Erythroblast (primary cell): Measurements from ENCODE around the gene NSUN7.

Experiments used
- GATA1 ChIP-seq: IDR thresholded peaks from 2 replicates; pipeline ENCODE4 v1.6.1; 2011; ENCODE audit warnings: low read depth, mild to moderate bottlenecking, control low read depth, low read length, moderate library complexity
- POLR2A ChIP-seq: IDR thresholded peaks from 2 replicates; pipeline ENCODE4 v1.6.1; 2011; ENCODE audit warnings: mild to moderate bottlenecking, low read length

DNA sequence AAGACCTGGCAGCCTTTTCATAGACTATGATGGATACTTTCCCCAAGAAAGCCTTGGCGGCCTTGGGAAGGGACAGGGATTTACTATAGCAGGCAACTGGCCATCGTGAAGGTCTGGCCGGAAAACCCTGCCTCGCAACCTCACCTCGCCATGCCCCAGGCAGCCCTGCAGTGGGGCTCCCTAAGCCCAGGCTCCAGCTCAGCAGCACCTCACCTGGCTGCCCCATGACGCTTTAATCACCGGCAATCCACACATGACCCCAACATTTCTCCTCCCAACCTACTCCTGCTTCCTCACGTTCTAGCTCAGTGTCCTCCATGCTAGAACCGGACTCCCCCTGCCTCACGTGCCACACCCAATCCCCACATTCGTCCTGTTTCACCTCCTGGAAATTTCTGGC is 82.4 kb downstream of the NSUN7 start:
- TF ChIP-seq POLR2A (no peak), GATA1 (no peak)
